HPDE6-E6E7 (cell line): Measurements from ENCODE around the gene SPATA3.
"Not testable (repeated sequence)": the region's sequence is repeated elsewhere in the genome, so short reads cannot be mapped to it uniquely, and the experiment has no call there.

ENCODE experiments used
- DNase-seq: peaks from one replicate; pipeline ENCODE4 v3.0.0; 2011; ENCODE audit warnings: missing footprints; ENCODE audit errors: extremely low spot score

Gene SPATA3

DNA sequence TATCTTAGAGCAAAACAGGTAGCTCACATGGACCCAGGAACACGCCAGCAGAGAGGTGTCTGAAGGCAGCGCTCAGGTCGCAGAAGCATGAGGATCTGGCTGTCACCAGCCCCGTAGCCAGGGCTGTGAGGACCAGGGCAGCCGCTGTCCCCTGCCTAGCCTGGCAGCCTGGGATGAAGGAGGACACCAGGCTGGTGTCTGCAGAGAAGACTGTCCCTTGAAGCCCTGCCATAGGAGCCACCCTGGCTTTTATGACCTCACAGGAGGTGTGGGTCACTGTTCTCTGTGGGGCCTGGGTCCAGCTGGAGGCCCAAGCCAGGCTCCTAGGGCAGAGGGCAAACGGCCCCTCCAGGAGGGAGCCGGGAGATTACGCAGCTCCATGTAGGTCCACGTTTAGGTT, at the start of gene SPATA3:
Gene SPATA3 (plus strand): TSS at position 301 of the 400 bp plus-strand sequence. CDS start 113 bp downstream, outside the sequence.
- no peak for DNase-seq

DNA sequence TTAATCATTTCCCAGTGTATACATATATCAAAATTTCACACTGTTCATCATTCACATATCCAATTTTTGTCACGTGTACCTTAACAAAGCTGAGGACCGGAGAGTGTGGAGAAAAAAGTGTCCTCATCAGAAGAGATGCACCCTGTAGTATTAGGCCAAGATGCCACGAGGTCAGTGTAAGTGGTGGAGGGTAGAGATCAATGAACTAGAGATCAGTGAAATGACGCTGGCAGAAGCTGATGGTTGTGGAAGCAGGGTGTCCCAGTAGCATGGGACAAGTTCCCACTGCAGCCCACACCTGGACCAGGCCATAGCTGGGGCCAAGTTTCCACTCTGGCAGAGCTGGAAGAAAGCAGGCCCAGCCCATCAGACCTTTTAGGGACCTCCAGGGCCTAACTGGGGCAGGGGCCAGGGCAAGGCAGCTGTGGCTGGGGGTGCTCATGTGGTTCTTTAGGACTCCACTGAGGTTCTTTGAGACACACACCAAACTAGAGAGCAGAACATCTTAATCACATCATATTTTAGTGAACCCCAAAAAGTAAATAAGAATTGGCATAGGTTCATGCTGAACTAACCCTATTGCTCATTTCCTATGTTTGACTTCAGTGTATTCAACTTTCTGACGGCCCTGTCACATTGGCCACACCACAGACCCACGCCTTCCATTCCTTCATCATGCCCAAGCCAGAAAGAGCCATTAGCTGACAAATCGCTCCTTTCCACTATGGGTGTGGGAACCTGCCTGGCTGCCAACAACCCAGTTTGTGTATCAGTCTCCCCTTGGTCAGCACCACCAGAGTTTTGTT, 49.3 kb upstream of the SPATA3 start:
- no peak for DNase-seq

DNA sequence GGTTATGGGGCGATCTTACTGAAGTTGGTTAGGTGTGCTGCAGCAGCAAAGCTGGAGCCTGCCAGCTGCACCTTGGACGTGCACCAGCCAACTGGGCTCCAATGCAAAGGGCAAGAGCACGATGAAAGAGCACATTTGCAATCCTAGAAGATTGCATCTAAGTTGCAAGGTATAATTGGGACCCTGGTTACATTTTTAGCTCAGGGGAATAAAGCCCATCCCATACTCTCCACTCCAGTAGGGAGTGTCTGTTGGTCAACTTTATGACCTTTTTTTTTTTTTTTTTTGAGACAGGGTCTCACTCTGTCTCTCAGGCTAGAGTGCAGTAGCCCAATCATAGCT, 48.7 kb upstream of the SPATA3 start:
- DNase-seq = no peak

DNA sequence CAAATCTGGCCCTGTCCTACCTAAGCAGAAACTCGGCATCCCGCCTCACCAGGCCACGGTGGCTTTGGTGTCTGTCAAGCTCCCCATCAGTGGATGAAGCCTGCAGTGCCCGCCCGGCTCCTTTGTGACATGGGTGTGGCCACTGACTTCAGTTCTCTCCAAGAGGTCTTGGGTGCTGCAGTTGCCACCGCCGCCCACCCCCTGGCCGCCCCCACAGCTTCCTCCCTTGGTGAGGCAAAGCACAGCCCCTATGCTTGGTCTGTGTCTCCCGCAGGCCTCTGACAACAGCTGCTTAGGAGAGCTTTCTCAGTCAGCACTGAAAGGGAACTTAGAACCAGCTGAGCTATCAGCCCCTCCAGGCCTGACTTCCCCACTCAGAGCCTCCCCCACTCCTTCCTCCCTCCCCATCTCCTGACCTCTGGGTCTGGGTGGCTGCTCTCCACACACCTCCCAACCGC, 48.0 kb upstream of the SPATA3 start:
- DNase-seq = no peak

DNA sequence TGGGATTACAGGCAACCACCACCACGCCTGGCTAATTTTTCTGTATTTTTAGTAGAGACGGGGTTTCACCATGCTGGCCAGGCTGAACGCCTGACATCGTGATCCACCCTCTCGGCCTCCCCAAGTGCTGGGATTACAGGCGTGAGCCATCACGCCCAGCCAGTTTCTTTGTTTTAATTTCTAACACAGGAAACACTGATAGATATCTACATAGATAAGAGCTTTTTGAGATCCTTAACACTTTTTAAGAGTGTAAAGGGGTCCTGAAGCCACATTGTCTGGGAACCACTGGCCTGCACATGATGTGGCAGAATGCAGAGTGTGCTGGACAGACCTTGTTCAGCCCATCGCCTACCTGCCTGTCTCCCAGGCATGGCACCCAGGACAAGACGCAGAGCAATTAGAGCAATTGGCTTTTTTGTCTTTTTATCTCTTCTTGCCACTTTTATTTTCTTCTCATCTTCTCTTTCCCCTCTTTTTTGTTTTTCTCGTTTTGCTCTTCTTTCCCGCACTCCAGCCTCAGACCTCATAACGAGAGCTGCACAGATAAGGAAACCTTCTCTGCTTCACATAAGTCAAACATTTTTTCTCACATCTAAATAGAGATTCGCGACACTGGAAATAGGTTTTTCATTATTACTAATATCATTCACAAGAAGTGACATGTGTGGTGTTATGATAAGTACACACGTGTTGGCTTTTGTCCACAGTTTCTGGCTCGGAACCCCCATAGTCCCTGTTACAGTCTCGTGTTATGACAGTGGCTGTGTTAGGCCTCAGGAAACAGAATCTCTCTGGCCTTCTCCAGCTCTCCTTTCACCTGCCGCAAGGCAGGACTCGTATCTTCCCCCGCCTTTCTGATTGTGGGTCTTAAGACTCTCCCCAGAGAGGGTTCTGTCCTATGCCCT, 45.7 kb upstream of the SPATA3 start:
- DNase-seq = no peak

DNA sequence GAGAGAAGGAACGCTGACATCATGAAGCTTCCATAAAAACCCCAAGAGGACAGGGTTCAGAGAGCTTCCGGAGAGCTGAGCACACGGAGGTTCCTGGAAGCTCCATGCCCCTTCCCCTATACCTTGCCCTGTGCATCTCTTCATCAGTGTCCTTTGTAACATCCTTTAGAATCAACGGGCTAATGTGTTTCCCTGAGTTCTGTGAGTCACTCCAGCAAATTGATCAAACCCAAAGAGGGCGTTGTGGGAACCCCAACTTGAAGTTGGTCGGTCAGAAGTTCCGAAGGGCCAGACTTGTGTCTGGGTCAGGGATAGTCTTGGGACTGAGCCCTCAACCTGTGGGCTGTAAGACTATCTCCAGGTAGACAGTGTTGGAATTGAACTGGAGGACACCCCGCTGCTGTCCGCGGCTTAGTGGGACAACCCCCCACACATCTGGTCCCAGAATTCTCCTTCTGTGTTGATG, 45.0 kb upstream of the SPATA3 start:
- no peak for DNase-seq

DNA sequence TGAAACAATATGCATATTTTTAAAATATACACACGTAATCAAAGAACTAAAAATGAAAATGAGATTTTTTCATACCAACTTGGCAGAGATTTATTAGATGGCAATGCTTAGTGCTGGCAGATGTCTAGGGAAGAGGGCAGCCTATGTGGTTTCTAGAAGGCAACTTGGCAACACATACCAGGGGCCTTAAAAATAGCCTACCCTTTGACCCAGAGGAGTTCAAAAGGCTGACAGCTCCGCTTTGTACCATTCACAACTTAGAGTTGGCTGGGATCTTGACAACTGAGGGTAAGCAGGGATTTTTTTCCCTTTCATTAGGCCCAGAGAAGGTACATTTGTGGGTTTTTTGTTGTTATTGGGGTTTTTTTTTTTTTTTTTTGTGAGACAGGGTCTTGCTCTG, 44.5 kb upstream of the SPATA3 start:
- no peak for DNase-seq

DNA sequence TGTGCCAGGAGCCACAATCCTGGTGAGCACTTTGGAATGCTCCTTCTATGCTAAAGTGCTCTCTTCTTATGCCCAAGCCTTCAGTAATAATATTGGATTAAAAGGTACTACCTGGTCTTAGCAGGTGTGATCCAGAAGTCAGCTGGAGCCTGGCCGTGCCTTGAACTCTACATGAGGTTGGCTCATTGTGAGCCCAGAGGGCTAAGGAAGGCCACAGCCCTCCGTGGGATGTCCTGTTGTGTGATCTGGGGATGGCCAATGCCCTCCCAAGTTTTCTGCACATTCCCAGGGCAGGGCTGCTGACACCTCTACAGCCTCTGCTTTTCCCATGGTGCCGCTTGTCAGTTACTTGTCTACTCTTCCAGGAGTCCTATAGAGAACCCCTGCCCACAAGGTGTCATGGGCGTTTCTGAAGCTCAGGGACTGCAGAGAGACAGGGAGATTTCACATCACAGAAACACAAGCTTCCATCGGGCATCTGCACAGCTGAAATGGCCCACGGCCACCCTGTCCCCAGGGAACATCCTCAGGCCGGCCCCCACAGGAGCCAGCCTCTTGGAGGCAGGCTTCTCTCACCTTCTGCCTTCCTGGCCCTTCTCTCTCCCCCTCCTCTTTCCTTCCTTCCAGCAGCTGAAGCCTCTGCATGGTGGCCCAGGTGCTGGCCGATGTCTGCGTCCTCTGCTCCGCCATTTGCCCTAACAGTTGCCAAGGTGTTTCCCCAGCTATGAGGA, 43.5 kb upstream of the SPATA3 start:
- DNase-seq = no peak

DNA sequence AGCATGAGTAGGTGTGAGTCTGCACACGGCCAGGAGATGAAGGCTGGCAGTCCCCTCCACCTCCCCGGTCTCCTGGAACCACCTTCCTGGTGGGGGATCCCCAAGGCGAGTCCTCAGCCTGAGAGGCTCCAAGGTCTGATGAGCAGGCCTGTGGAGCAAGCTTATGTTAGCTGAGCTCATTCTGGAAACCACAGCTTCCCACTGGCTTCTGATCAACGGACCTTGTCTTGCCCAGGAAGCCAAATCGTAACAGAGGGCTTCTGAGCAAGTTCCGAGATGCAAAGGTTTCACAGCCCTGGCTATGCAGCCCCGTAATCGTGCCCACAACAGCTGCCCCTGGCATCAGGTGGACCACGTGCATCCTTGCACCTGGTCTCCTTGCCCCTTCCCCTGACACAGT, 42.1 kb upstream of the SPATA3 start:
- no peak for DNase-seq

DNA sequence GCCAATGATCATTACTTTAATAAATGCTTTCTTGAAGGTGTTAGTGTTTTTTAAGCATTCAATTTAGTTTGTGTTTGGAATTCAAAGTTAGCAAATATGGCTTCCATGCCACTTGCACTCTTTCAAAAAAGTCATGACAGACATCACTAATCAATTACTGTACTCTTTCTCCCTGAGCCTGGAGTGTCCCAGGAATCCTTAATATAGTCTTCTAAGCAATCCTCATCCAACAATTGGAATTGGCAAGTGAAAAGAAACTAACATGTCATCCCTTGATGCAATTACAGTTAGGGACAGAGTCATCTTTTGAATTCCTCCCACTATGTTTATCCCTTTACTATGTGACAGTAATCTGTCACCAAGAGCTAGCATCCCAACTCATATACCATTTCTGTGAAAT, 41.2 kb upstream of the SPATA3 start:
- DNase-seq = no peak

DNA sequence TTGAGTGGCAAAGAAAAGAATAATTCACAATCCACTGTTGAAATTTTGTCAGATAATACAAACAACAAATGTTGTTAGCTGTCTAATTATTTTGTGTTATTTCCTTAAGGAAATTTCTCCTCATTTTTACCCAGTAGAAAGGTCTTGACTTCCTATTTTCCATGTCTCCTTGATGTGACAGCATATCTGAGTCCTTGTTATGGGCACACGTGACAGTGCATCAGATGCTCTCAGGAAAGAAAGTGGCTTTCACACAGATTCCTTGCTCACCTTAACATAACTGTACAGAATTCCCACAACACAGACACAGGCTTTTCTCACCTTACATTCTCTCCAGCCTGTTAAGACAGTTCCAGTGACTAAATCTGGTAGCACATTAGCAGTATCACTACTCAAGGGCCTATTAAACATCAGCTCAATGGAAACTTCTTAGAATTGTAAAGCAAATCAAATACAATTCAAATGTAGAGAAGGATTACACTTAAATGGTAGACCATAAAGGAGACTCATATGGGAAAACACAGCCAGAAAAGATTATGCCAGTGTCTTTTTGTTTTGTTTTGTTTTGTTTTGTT, 40.7 kb upstream of the SPATA3 start:
- DNase-seq = no peak

DNA sequence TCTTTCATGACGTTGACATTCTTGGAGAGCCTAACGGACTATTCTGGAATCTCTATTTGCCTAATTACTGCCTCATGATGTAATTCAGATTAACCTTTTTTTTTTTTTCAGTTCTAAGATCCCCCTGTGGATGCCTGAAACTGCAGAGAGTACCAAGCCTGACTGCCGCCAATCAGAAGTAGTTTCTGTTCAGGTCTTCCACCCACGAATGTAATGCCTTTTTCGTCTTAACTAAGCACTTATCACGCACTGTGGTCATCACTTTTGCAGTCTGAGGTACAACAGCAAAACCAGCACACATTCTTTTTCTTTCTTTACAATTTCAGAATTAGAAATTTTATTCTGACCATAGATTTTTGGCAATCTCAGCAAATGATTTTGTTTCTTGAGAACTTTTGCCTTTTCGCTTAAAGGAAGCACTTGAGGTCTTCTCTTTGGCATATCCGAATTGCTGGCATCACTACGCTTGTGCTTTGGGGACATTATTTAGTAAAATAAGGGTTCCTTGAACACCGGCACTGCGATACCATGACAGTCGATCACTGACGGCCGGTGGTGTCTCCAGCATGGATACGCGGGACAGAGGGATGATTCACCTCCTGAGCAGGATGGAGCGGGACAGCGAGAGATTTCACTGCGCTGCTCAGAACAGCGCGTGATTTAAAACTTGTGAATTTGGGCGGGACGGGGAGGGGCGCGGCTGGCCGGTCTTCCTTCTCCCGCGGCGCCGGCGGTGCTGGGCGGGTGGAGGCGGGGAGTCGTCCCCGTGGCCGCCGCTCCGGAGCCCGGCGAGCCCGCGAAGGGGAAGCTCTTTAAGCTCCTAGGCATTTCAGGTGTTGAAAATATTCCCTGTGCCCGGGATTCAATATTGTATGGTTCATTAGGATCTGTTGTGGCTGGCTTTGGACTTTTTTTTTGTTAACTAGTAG, 38.8 kb upstream of the SPATA3 start:
- peak; percentile 64 for DNase-seq

DNA sequence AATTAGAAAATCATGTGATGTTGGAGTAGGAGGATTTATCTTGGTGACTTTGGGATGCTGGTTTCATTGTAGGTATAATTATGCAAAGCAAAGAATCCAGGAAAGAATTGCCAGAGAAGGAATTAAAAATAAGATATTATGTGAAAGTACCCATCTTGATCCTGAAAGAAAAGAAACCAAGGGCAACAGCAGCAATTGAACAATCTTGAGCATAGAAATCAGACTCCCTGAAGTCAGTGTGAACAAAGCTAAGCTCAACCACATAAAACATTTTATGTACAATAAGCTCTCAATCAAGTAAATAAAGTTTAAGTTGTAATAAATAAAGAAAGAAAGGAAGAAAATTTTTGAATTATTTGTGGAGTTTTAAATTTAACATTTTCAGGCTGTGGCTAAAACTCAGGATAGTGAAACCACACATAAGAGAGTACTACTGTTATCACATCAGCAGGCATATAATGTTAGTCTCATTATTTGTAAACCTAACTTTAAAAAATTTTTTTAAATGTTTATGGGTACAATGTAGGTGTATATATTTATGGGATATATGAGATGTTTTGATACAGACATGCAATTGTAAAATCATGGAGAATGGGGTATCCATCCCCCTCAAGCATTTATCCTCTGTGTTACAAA, 38.0 kb upstream of the SPATA3 start:
- DNase-seq = no peak

DNA sequence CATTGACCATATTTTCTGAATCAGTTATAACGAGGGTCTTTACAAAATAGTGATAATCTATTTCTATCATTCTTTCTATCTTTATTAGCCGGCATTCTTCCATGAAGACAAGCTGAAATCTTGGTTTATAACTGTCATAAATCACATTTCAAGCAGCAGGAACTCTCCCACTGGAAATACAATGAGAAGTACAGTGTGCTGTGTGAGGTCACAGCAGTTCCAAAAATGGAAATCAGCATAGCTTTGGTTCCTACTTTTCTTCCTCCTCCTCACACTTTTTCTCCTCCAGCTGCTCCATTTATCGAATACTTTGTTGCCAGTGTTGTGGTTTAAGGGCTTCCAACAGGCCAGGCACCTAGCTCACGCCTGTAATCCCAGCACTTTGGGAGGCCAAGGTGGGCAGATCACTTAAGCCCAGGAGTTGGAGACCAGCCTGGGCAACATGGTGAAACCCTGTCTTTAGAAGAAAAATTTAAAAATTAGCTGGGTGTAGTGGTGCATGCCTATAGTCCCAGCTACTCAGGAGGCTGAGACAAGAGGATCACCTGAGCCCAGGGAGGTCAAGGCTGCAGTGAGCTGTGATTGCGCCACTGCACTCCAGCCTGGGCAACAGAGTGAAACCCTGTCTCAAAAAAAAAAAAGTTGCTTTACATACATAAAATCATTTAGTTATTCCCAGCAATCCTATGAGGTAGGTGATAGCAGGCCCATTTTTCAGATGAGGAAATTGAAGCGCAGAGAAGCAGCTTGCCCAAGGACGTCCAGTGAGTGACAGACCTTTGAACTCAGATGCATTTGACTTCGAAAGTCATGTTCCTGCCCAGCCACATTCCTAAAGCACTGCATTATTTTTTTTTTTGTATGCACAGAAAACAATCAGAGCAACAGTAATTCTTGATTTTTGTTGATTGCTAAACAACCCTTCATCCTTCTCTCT, 36.8 kb upstream of the SPATA3 start:
- no peak for DNase-seq

DNA sequence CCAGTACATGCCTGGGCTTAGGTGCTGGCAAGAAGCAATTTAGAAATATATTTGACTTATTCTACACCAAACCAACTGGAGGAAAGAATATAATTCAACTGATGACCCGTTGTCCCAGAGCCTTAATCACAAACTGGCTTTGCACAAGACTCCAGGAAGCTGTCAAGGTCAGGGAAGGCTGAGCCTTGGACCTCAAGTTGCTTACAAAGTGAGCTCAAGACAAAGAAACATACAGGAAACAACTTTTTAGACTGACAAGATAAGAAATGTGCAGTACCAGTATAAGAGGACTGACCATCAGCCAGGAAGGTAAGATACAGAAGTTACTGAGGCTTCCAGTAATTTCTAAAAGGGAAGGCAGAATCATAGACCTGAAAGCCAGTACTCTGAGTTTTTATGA, 35.9 kb upstream of the SPATA3 start:
- no peak for DNase-seq

DNA sequence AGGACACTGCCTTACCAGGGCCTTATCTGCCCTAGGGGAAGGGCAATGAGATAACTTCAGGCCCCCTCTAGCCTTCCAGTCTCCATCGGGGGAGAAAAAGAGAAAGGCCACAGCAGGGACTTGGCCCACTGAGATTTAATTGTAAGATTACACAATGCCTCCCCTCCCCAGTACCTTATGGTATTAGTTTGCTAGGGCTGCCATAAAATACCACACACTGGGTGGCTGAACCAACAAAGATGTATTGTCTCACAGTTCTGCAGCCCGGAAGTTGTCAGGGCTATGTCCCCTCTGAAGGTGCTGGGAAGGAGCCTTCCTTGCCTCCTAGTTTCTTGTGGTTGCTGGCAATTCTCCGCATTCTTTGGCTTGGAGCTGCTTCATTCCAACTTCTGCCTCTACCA, 34.8 kb upstream of the SPATA3 start:
- no peak for DNase-seq

DNA sequence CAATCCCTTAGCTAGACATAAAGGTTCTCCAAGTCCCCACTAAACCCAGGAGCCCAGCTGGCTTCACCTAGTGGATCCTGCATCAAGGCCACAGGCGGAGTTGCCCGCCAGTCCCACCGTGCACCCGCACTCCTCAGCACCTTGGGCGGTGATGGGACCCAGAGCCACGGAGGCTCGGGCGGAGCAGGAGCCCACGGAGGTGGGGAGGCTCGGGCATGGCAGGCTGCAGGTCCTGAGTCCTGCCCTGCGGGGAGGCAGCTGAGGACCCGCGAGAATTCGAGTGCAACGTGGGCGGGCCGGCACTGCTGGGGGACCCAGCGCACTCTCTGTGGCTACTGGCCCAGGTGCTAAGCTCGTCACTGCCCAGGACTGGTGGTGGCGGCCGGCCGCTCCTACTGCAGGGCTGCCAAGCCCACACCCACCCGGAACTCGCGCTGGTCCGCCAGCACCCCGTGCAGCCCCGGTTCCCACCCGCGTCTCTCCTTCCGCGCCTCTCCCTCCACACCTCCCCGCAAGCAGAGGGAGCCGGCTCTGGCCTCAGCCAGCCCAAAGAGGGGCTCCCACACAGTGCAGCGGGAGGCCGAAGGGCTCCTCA, 31.7 kb upstream of the SPATA3 start:
- DNase-seq = no peak

DNA sequence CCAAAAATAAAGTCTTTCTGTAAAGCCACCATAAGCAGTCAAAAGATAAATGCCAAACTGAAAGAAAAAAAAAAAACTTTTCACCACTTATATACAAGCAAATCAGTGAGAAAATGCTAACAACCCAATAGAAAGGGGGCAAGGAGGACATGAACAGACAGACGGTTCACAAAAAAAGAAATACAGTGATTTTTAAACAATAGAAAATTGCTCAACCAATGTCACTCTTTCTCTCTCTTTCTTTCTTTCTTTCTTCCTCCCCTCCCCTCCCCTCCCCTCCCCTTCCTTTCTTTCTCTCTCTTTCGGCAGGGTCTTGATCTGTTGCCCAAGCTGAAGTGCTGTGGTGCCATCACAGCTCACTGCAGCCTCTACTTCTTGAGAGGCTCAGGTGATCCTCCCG, 28.8 kb upstream of the SPATA3 start:
- no peak for DNase-seq

DNA sequence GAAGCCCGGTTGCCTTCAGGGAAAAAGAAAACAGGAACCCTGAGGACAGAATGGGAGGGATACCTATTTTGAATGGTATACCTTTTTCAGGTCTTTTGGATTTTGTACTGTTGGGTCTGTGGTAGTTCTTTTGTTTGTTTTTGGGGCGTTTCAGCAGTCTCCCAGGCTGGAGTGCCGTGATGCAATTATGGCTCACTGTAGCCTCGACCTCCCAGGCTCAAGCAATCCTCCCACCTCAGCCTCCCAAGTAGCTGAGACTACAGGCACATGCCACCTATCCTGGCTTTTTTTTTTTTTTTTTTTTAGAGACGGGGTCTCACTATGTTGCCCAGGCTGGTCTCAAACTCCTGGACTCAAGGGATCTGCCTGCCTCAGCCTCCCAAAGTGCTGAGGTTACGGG, 27.6 kb upstream of the SPATA3 start:
- not testable (repeated sequence) for DNase-seq
